MCF 10A (cell line): ENCODE measurements around the gene OR2T35. TPM values are rescaled to one million over a fixed set of nuclear protein-coding genes. Genes with fewer than 3 reads are reported as not detected.
"Not testable (repeated sequence)": the region's sequence is repeated elsewhere in the genome, so short reads cannot be mapped to it uniquely, and the experiment has no call there.

ENCODE experiments used
- BruUV-seq: library from RNA; stranded (reverse); fragments of 400-500 nt; replicated peaks from 2 replicates; lab custom pipeline; 2021; lab: Mats Ljungman, UMichigan
- CTCF ChIA-PET: fragments of 300-600 bp; sonication (Branson Sonifier 250); formaldehyde crosslinking; extraction: SDS; loops from one replicate; lab custom pipeline; 2021; ENCODE audit warnings: antibody characterized with exemption, inconsistent platforms; lab: Yijun Ruan, JAX
- POLR2A ChIA-PET: fragments of 300-600, 350-650 bp; sonication (Branson Sonifier 250); formaldehyde crosslinking; extraction: SDS; loops from one replicate; lab custom pipeline; 2020; ENCODE audit warnings: antibody characterized with exemption, inconsistent platforms; lab: Yijun Ruan, JAX
- DNase-seq: peaks from one replicate; pipeline ENCODE4 v3.0.0-alpha.2; 2018; ENCODE audit not compliant: unreplicated experiment
- H3K27ac Mint-ChIP-seq: one replicate; pipeline ENCODE4 v1.8.0; 2022; ENCODE audit warnings: mild to moderate bottlenecking, low read depth, mixed read lengths; ENCODE audit not compliant: unreplicated experiment
- H3K27me3 Mint-ChIP-seq: one replicate; pipeline ENCODE4 v1.8.0; 2022; ENCODE audit warnings: mixed read lengths; ENCODE audit not compliant: insufficient read depth, unreplicated experiment
- H3K36me3 Mint-ChIP-seq: one replicate; pipeline ENCODE4 v1.8.0; 2022; ENCODE audit warnings: mild to moderate bottlenecking, moderate library complexity, mixed read lengths; ENCODE audit not compliant: insufficient read depth, unreplicated experiment
- H3K4me1 Mint-ChIP-seq: one replicate; pipeline ENCODE4 v1.8.0; 2022; ENCODE audit warnings: mixed read lengths; ENCODE audit not compliant: insufficient read depth, unreplicated experiment
- H3K4me3 Mint-ChIP-seq: one replicate; pipeline ENCODE4 v1.8.0; 2022; ENCODE audit warnings: mild to moderate bottlenecking, moderate library complexity, mixed read lengths; ENCODE audit not compliant: unreplicated experiment
- H3K9me3 Mint-ChIP-seq: one replicate; pipeline ENCODE4 v1.8.0; 2022; ENCODE audit warnings: mixed read lengths; ENCODE audit not compliant: unreplicated experiment
- intact Hi-C: fragments of 100-400 bp; cut with micrococcal nuclease; formaldehyde crosslinking; loops from 2 replicates; pipeline ENCODE4 v1.14.1; 2022
- total RNA-seq: library from RNA; stranded (reverse); gene quantifications from 2 replicates; pipeline ENCODE4 v1.2.3, GENCODE V29; 2022
- TF ChIP-seq, protein P1 (sequence below): fragments of 200-600 bp; IDR thresholded peaks from one replicate; pipeline ENCODE4 v1.8.0; 2022; ENCODE audit warnings: antibody characterized with exemption, mild to moderate bottlenecking; ENCODE audit not compliant: unreplicated experiment

Gene OR2T35
- total RNA-seq, 1 experiment from 2014 or later: not detected

DNA sequence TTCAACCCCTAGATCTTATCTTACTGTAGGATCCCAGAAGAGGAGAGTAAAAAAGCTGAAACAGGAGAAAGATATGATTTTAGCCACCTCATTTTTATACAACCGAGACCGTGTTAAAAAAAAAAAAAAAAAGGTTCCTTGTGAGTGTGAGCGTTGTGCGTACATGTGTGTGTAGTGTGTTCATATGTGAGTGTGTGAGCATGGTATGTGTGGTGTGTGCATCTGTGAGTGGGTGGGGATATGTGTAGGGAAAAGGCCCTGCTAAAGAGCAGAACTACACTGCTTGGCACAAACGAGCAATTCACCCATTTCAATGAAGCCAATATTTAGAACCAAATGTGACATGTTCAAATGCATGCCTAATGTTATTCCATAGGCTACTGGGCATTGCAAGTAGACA lies 3.5 kb downstream of the OR2T35 start:
- intact Hi-C loops, H3K4me1 Mint-ChIP-seq, H3K9me3 Mint-ChIP-seq, CTCF ChIA-PET, DNase-seq, BruUV-seq, H3K4me3 Mint-ChIP-seq, H3K36me3 Mint-ChIP-seq, H3K27me3 Mint-ChIP-seq, H3K27ac Mint-ChIP-seq, POLR2A ChIA-PET: not testable (repeated sequence)

DNA sequence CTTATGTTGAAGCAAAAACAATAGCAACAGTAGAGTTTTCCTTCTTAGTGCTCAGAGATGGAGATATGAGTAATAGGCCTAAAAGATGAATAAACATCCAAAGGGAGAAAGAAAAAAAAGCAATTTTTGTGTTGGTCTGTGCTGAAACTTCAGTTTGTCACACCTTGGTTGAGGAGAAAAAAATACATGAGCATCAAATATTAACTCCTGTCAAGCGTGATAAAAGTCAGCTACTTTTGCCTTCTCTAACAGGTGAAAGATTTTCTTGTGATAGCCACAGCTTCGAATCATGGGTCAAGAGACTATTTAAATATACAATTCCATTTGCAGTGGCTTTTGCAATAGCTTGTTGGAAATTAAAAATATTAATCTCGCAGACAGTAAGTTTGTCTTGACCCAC lies 4.2 kb downstream of the OR2T35 start:
- H3K4me1 Mint-ChIP-seq, CTCF ChIA-PET, H3K4me3 Mint-ChIP-seq, H3K36me3 Mint-ChIP-seq, DNase-seq, H3K9me3 Mint-ChIP-seq, intact Hi-C loops, POLR2A ChIA-PET, BruUV-seq, H3K27ac Mint-ChIP-seq, H3K27me3 Mint-ChIP-seq: not testable (repeated sequence)

DNA sequence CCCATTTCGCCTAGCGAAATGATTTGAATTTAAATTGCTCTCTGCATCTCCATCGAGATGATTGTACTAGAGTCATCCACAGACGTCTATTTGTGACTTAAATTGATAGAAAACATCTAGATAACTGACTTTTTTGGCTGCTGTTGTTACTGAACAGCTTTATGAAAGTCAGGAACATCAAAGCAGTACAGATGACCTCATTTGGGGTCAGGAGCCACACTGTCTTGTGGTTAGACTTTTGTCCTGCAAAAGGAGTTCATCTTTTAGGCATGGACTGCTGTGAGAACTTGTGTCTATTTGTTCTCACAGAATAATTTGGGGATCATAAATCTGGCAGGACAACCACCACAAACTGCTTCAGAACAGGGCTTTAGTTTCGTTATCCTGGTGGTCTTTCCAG lies 5.4 kb downstream of the OR2T35 start:
- BruUV-seq, CTCF ChIA-PET, H3K36me3 Mint-ChIP-seq, DNase-seq, H3K27ac Mint-ChIP-seq, H3K27me3 Mint-ChIP-seq, H3K4me3 Mint-ChIP-seq, H3K4me1 Mint-ChIP-seq, H3K9me3 Mint-ChIP-seq, POLR2A ChIA-PET, intact Hi-C loops: not testable (repeated sequence)

DNA sequence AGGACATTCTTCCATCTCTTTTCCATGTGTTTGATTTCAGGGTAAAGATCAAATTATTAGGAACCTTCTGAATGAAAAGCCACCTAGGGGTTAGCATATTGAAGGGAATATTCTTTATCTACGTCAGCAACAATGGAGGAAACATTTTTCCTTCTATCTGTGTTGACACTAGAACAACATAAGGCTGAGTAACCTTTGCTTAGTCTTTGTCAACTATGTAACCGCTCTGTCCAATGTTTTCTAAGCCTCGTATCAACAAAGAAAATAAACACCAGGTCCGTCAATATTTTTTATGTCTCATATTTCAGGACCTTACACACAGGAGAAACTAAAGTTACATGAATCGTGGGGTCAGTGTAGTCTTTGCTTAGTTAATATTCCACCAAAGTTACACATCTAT lies 8.5 kb downstream of the OR2T35 start:
- intact Hi-C loops, POLR2A ChIA-PET, H3K27me3 Mint-ChIP-seq, BruUV-seq, H3K4me3 Mint-ChIP-seq, DNase-seq, H3K9me3 Mint-ChIP-seq, H3K36me3 Mint-ChIP-seq, H3K27ac Mint-ChIP-seq, CTCF ChIA-PET, H3K4me1 Mint-ChIP-seq: not testable (repeated sequence)

DNA sequence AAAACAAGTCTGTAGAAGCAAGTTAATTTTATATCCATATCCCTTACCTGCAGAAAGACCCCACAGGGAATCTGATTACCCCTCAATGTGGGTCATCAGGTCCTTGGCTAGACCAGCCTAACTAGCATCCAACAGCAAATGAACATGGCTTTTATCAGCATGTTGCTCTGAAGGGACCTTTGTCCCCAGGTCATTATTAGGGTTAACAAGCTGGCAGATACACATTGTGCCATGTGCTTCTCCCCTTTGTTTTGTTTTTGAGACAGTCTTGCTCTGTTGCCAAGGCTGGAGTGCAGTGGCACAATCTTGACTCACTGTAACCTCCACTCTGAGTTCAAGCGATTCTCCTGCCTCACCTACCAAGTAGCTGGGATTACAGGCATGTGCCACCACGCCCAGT lies 10.1 kb downstream of the OR2T35 start, which contains the start of gene OR2T11:
Gene OR2T11, minus strand, starts transcription at position 101 of the 400 bp plus-strand sequence. CDS start 7,963 bp downstream, outside the sequence.
- POLR2A ChIA-PET, CTCF ChIA-PET, H3K27me3 Mint-ChIP-seq, BruUV-seq, DNase-seq, H3K4me3 Mint-ChIP-seq, intact Hi-C loops, H3K4me1 Mint-ChIP-seq, H3K9me3 Mint-ChIP-seq, H3K36me3 Mint-ChIP-seq, H3K27ac Mint-ChIP-seq: not testable (repeated sequence)

DNA sequence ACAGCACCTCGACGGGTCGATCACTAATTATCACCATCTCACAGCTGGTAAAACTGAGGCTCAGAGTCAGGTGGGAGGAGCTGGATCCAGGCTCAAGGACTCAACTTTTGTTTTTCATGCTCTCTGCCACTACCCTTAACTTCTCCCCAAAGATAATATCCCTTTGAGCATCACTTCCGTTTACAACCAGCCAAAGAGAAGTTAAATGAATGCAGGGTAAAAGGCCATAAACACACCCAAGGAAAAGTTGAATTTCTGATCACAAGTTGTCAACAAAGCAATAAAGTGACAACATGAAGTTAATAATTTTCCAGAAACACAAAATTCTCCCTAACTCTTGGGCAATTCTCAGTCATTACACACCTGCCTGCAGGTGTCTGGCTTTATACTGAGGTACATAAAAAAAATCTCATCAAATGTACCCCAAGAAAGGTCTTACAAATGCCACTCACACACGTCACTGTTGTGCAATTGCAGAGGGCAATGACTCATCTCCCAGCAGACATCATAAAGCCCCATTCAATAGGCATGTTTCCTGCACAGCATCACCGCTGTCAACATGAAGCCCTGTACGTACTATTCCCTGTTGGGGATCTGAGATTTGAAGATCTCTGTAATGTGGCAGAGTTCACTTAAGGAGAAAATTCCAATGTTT lies 13.6 kb downstream of the OR2T35 start:
- POLR2A ChIA-PET: no interaction called here

More for the DNA sequence above, 13.6 kb downstream of the OR2T35 start:
- peak; percentile 73 for DNase-seq
- Mint-ChIP-seq H3K9me3 (no peaks in the 10 kb centered on the region), H3K36me3 (no peaks in the 10 kb centered on the region), H3K27ac (no peak overlapping the region), H3K4me3 (no peak overlapping the region), H3K27me3 (no peaks in the 10 kb centered on the region), H3K4me1 (no peaks in the 10 kb centered on the region)
- CTCF ChIA-PET: interaction anchor here (0.6 to 1.0 kb wide), 2 partner anchors 8 to 65 kb away, joined by 3 to 5 read pairs; no protein-coding TSS in a partner anchor
- no TSS peak for BruUV-seq
- intact Hi-C loops: no loop called here
- TF ChIP-seq, protein P1, sequence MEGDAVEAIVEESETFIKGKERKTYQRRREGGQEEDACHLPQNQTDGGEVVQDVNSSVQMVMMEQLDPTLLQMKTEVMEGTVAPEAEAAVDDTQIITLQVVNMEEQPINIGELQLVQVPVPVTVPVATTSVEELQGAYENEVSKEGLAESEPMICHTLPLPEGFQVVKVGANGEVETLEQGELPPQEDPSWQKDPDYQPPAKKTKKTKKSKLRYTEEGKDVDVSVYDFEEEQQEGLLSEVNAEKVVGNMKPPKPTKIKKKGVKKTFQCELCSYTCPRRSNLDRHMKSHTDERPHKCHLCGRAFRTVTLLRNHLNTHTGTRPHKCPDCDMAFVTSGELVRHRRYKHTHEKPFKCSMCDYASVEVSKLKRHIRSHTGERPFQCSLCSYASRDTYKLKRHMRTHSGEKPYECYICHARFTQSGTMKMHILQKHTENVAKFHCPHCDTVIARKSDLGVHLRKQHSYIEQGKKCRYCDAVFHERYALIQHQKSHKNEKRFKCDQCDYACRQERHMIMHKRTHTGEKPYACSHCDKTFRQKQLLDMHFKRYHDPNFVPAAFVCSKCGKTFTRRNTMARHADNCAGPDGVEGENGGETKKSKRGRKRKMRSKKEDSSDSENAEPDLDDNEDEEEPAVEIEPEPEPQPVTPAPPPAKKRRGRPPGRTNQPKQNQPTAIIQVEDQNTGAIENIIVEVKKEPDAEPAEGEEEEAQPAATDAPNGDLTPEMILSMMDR: no peak
